ENCODE results near the gene PEX5L. TPM values are rescaled to one million over a fixed set of nuclear protein-coding genes. Genes with fewer than 3 reads are reported as not detected.

PEX5L gene
- polyA plus RNA-seq, 2 donors = not detected

- 68 to 75% methylated on average over 9 of the region's 9 CpGs for WGBS, 2 donors
- Histone ChIP-seq H3K27ac (ENCODE audit: low read depth in 2 of 2, low read length in 1 of 2) (no peak overlapping the region), H3K27me3 (ENCODE audit: control insufficient read depth in 1 of 2, insufficient read depth in 2 of 2, low read length in 2 of 2) (no peaks in the 10 kb centered on the region), H3K4me1 (ENCODE audit: control insufficient read depth in 2 of 2, insufficient read depth in 2 of 2, low read length in 1 of 2) (no peaks in the 10 kb centered on the region), H3K4me3 (ENCODE audit: low read depth in 1 of 2, low read length in 2 of 2) (no peak overlapping the region), H3K36me3 (ENCODE audit: control insufficient read depth in 2 of 2, insufficient read depth in 2 of 2, low read length in 1 of 2) (peaks cover 0 to 6% of the 10 kb centered on the region in 2 donors), H3K9me3 (ENCODE audit: control insufficient read depth in 2 of 2, insufficient read depth in 1 of 2, low read depth in 1 of 2, low read length in 1 of 2) (no peaks in the 10 kb centered on the region)
These were observed 267.1 kb downstream of the PEX5L start for GRCh38 chr3:179769411-179770247.

GRCh38 chr3:179768080-179768479 is 268.7 kb downstream of the PEX5L start:
- H3K9me3 ChIP-seq (ENCODE audit: control insufficient read depth in 2 of 2, insufficient read depth in 1 of 2, low read depth in 1 of 2, low read length in 1 of 2) = no peaks in the 10 kb centered on the region
- H3K36me3 ChIP-seq (ENCODE audit: control insufficient read depth in 2 of 2, insufficient read depth in 2 of 2, low read length in 1 of 2) = peaks cover 0 to 2% of the 10 kb centered on the region in 2 donors
- WGBS, 2 donors = 43 to 48% methylated on average over 3 of the region's 3 CpGs
- no peak overlapping the region for H3K4me3 ChIP-seq (ENCODE audit: low read depth in 1 of 2, low read length in 2 of 2)
- H3K4me1 ChIP-seq (ENCODE audit: control insufficient read depth in 2 of 2, insufficient read depth in 2 of 2, low read length in 1 of 2) = no peaks in the 10 kb centered on the region
- H3K27me3 ChIP-seq (ENCODE audit: control insufficient read depth in 1 of 2, insufficient read depth in 2 of 2, low read length in 2 of 2) = no peaks in the 10 kb centered on the region
- H3K27ac ChIP-seq (ENCODE audit: low read depth in 2 of 2, low read length in 1 of 2) = no peak overlapping the region

GRCh38 chr3:179766416-179767133 is 270.2 kb downstream of the PEX5L start:
- Histone ChIP-seq H3K36me3 (ENCODE audit: control insufficient read depth in 2 of 2, insufficient read depth in 2 of 2, low read length in 1 of 2) (peaks cover 0 to 2% of the 10 kb centered on the region in 2 donors), H3K9me3 (ENCODE audit: control insufficient read depth in 2 of 2, insufficient read depth in 1 of 2, low read depth in 1 of 2, low read length in 1 of 2) (no peaks in the 10 kb centered on the region), H3K4me3 (ENCODE audit: low read depth in 1 of 2, low read length in 2 of 2) (no peak overlapping the region), H3K4me1 (ENCODE audit: control insufficient read depth in 2 of 2, insufficient read depth in 2 of 2, low read length in 1 of 2) (no peaks in the 10 kb centered on the region), H3K27ac (ENCODE audit: low read depth in 2 of 2, low read length in 1 of 2) (no peak overlapping the region), H3K27me3 (ENCODE audit: control insufficient read depth in 1 of 2, insufficient read depth in 2 of 2, low read length in 2 of 2) (no peaks in the 10 kb centered on the region)
- 94 to 97% methylated on average over 4 of the region's 4 CpGs for WGBS, 2 donors

- no peaks in the 10 kb centered on the region for H3K4me1 ChIP-seq (ENCODE audit: control insufficient read depth in 2 of 2, insufficient read depth in 2 of 2, low read length in 1 of 2)
- no peaks in the 10 kb centered on the region for H3K27me3 ChIP-seq (ENCODE audit: control insufficient read depth in 1 of 2, insufficient read depth in 2 of 2, low read length in 2 of 2)
- no peak overlapping the region for H3K4me3 ChIP-seq (ENCODE audit: low read depth in 1 of 2, low read length in 2 of 2)
- H3K9me3 ChIP-seq (ENCODE audit: control insufficient read depth in 2 of 2, insufficient read depth in 1 of 2, low read depth in 1 of 2, low read length in 1 of 2) = no peaks in the 10 kb centered on the region
- H3K27ac ChIP-seq (ENCODE audit: low read depth in 2 of 2, low read length in 1 of 2) = no peak overlapping the region
- peaks cover 0 to 2% of the 10 kb centered on the region in 2 donors for H3K36me3 ChIP-seq (ENCODE audit: control insufficient read depth in 2 of 2, insufficient read depth in 2 of 2, low read length in 1 of 2)
- 79 to 86% methylated on average over 2 of the region's 2 CpGs for WGBS, 2 donors
These were observed 271.3 kb downstream of the PEX5L start for GRCh38 chr3:179765396-179765795.

GRCh38 chr3:179760944-179761343 is 275.8 kb downstream of the PEX5L start:
- no peaks in the 10 kb centered on the region for H3K4me1 ChIP-seq (ENCODE audit: control insufficient read depth in 2 of 2, insufficient read depth in 2 of 2, low read length in 1 of 2)
- WGBS, 2 donors = 89 to 91% methylated on average over 8 of the region's 8 CpGs
- no peaks in the 10 kb centered on the region for H3K27me3 ChIP-seq (ENCODE audit: control insufficient read depth in 1 of 2, insufficient read depth in 2 of 2, low read length in 2 of 2)
- H3K27ac ChIP-seq (ENCODE audit: low read depth in 2 of 2, low read length in 1 of 2) = no peak overlapping the region
- H3K4me3 ChIP-seq (ENCODE audit: low read depth in 1 of 2, low read length in 2 of 2) = no peak overlapping the region
- H3K36me3 ChIP-seq (ENCODE audit: control insufficient read depth in 2 of 2, insufficient read depth in 2 of 2, low read length in 1 of 2) = peaks cover 2 to 3% of the 10 kb centered on the region in 2 donors
- no peaks in the 10 kb centered on the region for H3K9me3 ChIP-seq (ENCODE audit: control insufficient read depth in 2 of 2, insufficient read depth in 1 of 2, low read depth in 1 of 2, low read length in 1 of 2)

GRCh38 chr3:179750720-179751328 is 285.9 kb downstream of the PEX5L start:
- H3K27me3 ChIP-seq (ENCODE audit: control insufficient read depth in 1 of 2, insufficient read depth in 2 of 2, low read length in 2 of 2) = no peaks in the 10 kb centered on the region
- H3K27ac ChIP-seq (ENCODE audit: low read depth in 2 of 2, low read length in 1 of 2) = no peak overlapping the region
- no peak overlapping the region for H3K4me3 ChIP-seq (ENCODE audit: low read depth in 1 of 2, low read length in 2 of 2)
- peaks cover 2 to 5% of the 10 kb centered on the region in 2 donors for H3K36me3 ChIP-seq (ENCODE audit: control insufficient read depth in 2 of 2, insufficient read depth in 2 of 2, low read length in 1 of 2)
- H3K4me1 ChIP-seq (ENCODE audit: control insufficient read depth in 2 of 2, insufficient read depth in 2 of 2, low read length in 1 of 2) = no peaks in the 10 kb centered on the region
- 58 to 66% methylated on average over 6 of the region's 6 CpGs for WGBS, 2 donors
- no peaks in the 10 kb centered on the region for H3K9me3 ChIP-seq (ENCODE audit: control insufficient read depth in 2 of 2, insufficient read depth in 1 of 2, low read depth in 1 of 2, low read length in 1 of 2)

- WGBS, 2 donors = 77 to 80% methylated on average over 5 of the region's 5 CpGs
- no peak overlapping the region for H3K4me3 ChIP-seq (ENCODE audit: low read depth in 1 of 2, low read length in 2 of 2)
- no peaks in the 10 kb centered on the region for H3K4me1 ChIP-seq (ENCODE audit: control insufficient read depth in 2 of 2, insufficient read depth in 2 of 2, low read length in 1 of 2)
- no peak overlapping the region for H3K27ac ChIP-seq (ENCODE audit: low read depth in 2 of 2, low read length in 1 of 2)
- no peaks in the 10 kb centered on the region for H3K27me3 ChIP-seq (ENCODE audit: control insufficient read depth in 1 of 2, insufficient read depth in 2 of 2, low read length in 2 of 2)
- H3K36me3 ChIP-seq (ENCODE audit: control insufficient read depth in 2 of 2, insufficient read depth in 2 of 2, low read length in 1 of 2) = peaks cover 0 to 6% of the 10 kb centered on the region in 2 donors
- H3K9me3 ChIP-seq (ENCODE audit: control insufficient read depth in 2 of 2, insufficient read depth in 1 of 2, low read depth in 1 of 2, low read length in 1 of 2) = no peaks in the 10 kb centered on the region
These were observed 291.0 kb downstream of the PEX5L start for GRCh38 chr3:179745716-179746115.

- peaks cover 0 to 6% of the 10 kb centered on the region in 2 donors for H3K36me3 ChIP-seq (ENCODE audit: control insufficient read depth in 2 of 2, insufficient read depth in 2 of 2, low read length in 1 of 2)
- 86 to 87% methylated on average over 4 of the region's 4 CpGs for WGBS, 2 donors
- no peak overlapping the region for H3K4me3 ChIP-seq (ENCODE audit: low read depth in 1 of 2, low read length in 2 of 2)
- no peaks in the 10 kb centered on the region for H3K9me3 ChIP-seq (ENCODE audit: control insufficient read depth in 2 of 2, insufficient read depth in 1 of 2, low read depth in 1 of 2, low read length in 1 of 2)
- H3K27ac ChIP-seq (ENCODE audit: low read depth in 2 of 2, low read length in 1 of 2) = no peak overlapping the region
- H3K4me1 ChIP-seq (ENCODE audit: control insufficient read depth in 2 of 2, insufficient read depth in 2 of 2, low read length in 1 of 2) = no peaks in the 10 kb centered on the region
- H3K27me3 ChIP-seq (ENCODE audit: control insufficient read depth in 1 of 2, insufficient read depth in 2 of 2, low read length in 2 of 2) = no peaks in the 10 kb centered on the region
These were observed 291.7 kb downstream of the PEX5L start for GRCh38 chr3:179745079-179745478.

Data from esophagus (tissue), 2 donors.